K562 (cell line): Measurements from ENCODE around the gene DNAJC11. TPM values are rescaled to one million over a fixed set of nuclear protein-coding genes. Genes with fewer than 3 reads are reported as not detected.

Source experiments
- BRF2 ChIP-seq: IDR thresholded peaks from 3 replicates; pipeline ENCODE4 v1.6.1; 2011; ENCODE audit warnings: borderline replicate concordance, mild to moderate bottlenecking; ENCODE audit not compliant: insufficient read length, insufficient read depth
- HMG20B ChIP-seq: fragments of 250-450 bp; sonication (Bioruptor Pico); IDR thresholded peaks from 2 replicates; pipeline ENCODE4 v1.5.0; 2021; ENCODE audit warnings: mild to moderate bottlenecking
- HMGN3 ChIP-seq: IDR thresholded peaks from 2 replicates; pipeline ENCODE4 v1.6.1; 2011; ENCODE audit warnings: borderline replicate concordance, low read depth, mild to moderate bottlenecking, mixed read lengths, low read length; ENCODE audit not compliant: insufficient read length; ENCODE audit errors: extremely low read depth
- HNRNPL ChIP-seq: fragments of 200-400 bp; formaldehyde crosslinking; IDR thresholded peaks from 2 replicates; pipeline ENCODE4 v1.6.1; 2017; ENCODE audit warnings: low read depth, mild to moderate bottlenecking, low read length
- MTA2 ChIP-seq: fragments of 450-650 bp; IDR thresholded peaks from 2 replicates; pipeline ENCODE4 v1.6.1; 2016; ENCODE audit warnings: low read depth
- NCOA2 ChIP-seq, 2 experiments: fragments of 450-650 bp; IDR thresholded peaks; 2 replicates each; pipeline ENCODE4 v1.6.1; 2018; ENCODE audit warnings: mild to moderate bottlenecking in 2 of 2, moderate library complexity in 1 of 2; ENCODE audit not compliant: partially characterized antibody in 2 of 2
- NR2C1 ChIP-seq, 2 experiments: fragments of 450-650 bp; IDR thresholded peaks; 2 replicates each; pipeline ENCODE4 v1.6.1; 2017; ENCODE audit warnings: mild to moderate bottlenecking in 2 of 2, antibody characterized with exemption in 1 of 2, inconsistent platforms in 1 of 2, missing compliant biosample characterization in 1 of 2, missing genetic modification characterization in 1 of 2
- PCBP1 ChIP-seq: fragments of 200-400 bp; formaldehyde crosslinking; IDR thresholded peaks from 2 replicates; pipeline ENCODE4 v1.6.1; 2018; ENCODE audit warnings: mild to moderate bottlenecking, low read depth, low read length; ENCODE audit not compliant: poor library complexity, severe bottlenecking
- PHF20 ChIP-seq: fragments of 450-650 bp; IDR thresholded peaks from 2 replicates; pipeline ENCODE4 v1.6.1; 2018; ENCODE audit not compliant: partially characterized antibody
- PHF8 ChIP-seq: fragments of 200-600 bp; sonication (generic); IDR thresholded peaks from 2 replicates; pipeline ENCODE4 v1.6.1; 2012; ENCODE audit warnings: mixed run types, mild to moderate bottlenecking, inconsistent platforms, low read length, moderate library complexity, borderline replicate concordance
- POLR2G ChIP-seq: fragments of 200-400 bp; formaldehyde crosslinking; IDR thresholded peaks from 2 replicates; pipeline ENCODE4 v1.6.1; 2017; ENCODE audit warnings: low read depth, mild to moderate bottlenecking, antibody characterized with exemption, low read length, moderate library complexity
- RBBP5 ChIP-seq: fragments of 200-600 bp; sonication (generic); IDR thresholded peaks from 2 replicates; pipeline ENCODE4 v1.6.1; 2012; ENCODE audit warnings: borderline replicate concordance, mild to moderate bottlenecking, low read length, control low read depth, inconsistent platforms; ENCODE audit not compliant: insufficient read depth, poor library complexity, severe bottlenecking
- SMAD3 ChIP-seq: fragments of 450-650 bp; formaldehyde crosslinking; conservative IDR thresholded peaks from 2 replicates; pipeline ENCODE4 v1.4.0; 2020; ENCODE audit warnings: mild to moderate bottlenecking
- TAF1 ChIP-seq: IDR thresholded peaks from 2 replicates; pipeline ENCODE4 v1.6.1; 2011; ENCODE audit warnings: mild to moderate bottlenecking, low read length, moderate library complexity; ENCODE audit not compliant: insufficient read depth, control insufficient read depth, severe bottlenecking; ENCODE audit errors: extremely low read depth
- TAF7 ChIP-seq: fragments of 450-650 bp; IDR thresholded peaks from 2 replicates; pipeline ENCODE4 v1.6.1; 2016; ENCODE audit warnings: missing genetic modification characterization, missing compliant biosample characterization
- TEAD4 ChIP-seq, 2 experiments: sonication (generic) in 1 of 2; formaldehyde crosslinking in 1 of 2; IDR thresholded peaks; 2 replicates each; pipeline versions ENCODE4 v1.6.1 to v1.8.0; 2012 to 2022; ENCODE audit warnings: borderline replicate concordance in 1 of 2, inconsistent platforms in 1 of 2, low read length in 1 of 2, mild to moderate bottlenecking in 1 of 2, missing genetic modification reagents in 1 of 2
- USF1 ChIP-seq: sonication (generic); formaldehyde crosslinking; IDR thresholded peaks from 2 replicates; pipeline ENCODE4 v1.9.0; 2022; ENCODE audit warnings: mild to moderate bottlenecking, missing genetic modification reagents
- ZNF449 ChIP-seq: fragments of 250-450 bp; sonication (Bioruptor Pico); IDR thresholded peaks from 2 replicates; pipeline ENCODE4 v1.8.0; 2022; ENCODE audit warnings: moderate library complexity, mild to moderate bottlenecking, inconsistent platforms
- ZNF586 ChIP-seq: fragments of 450-650 bp; formaldehyde crosslinking; conservative IDR thresholded peaks from 2 replicates; pipeline ENCODE4 v1.4.0; 2020; ENCODE audit warnings: mild to moderate bottlenecking, moderate library complexity
- ZNF589 ChIP-seq: fragments of 200-800 bp; sonication (Bioruptor generic); IDR thresholded peaks from 2 replicates; pipeline ENCODE4 v1.6.1; 2016; ENCODE audit warnings: low read depth, missing genetic modification characterization, missing compliant biosample characterization
- polyA plus RNA-seq, 8 experiments: library from polyadenylated mRNA; depleted of rRNA in 4 of 8; stranded (reverse) in 5 of 8; unstranded in 3 of 8; fragments of >200 nt; fragmentation: Nextera tagmentation in 2 of 8; fragmentation: Illumina TruSeq in 1 of 8; extraction: Ambion mirVana in 2 of 8; extraction: Trizol in 1 of 8; gene quantifications; 2 replicates each; pipeline versions ENCODE4 v1.2.1 to v1.2.3, GENCODE V29; 2011 to 2014; ENCODE audit warnings: inconsistent platforms in 1 of 8, missing spikeins in 1 of 8
- total RNA-seq, 7 experiments: library from RNA; depleted of rRNA in 6 of 7; stranded (reverse); fragments of >200 nt in 6 of 7; fragmentation: Illumina TruSeq in 2 of 7; extraction: Trizol in 2 of 7; gene quantifications; 2 replicates each; pipeline versions ENCODE4 v1.2.1 to v1.2.3, GENCODE V29; 2011 to 2021; ENCODE audit warnings: low replicate concordance in 1 of 7
- TF ChIP-seq, protein P1 (sequence below): fragments of 450-650 bp; IDR thresholded peaks from 2 replicates; pipeline ENCODE4 v1.6.1; 2018; ENCODE audit warnings: mild to moderate bottlenecking, low read depth; ENCODE audit not compliant: partially characterized antibody

Gene DNAJC11
- total and polyA plus RNA-seq, 9 of the 15 experiments (the other 6 are each of a cell fraction or from before 2014, with no cell fraction given) = 14.1 to 123 (median 76.6) TPM

- TF ChIP-seq POLR2G = peak; percentile 68
- TF ChIP-seq HMGN3 = no peak
- peak; percentile 86 for TF ChIP-seq USF1
- no peak for TF ChIP-seq BRF2
- TF ChIP-seq ZNF589 (CRISPR knock-in tag) = no peak; the same call in none of the 2 replicates
- TF ChIP-seq ZNF449 (CRISPR knock-in tag) = peak; percentile 69; the same call in 1 of the 2 replicates
- peak; percentile 45; the same call in 1 of the 2 replicates for TF ChIP-seq TEAD4 (IDR thresholded peaks at IDR 0.05; ENCODE audit: low read length)
- no peak; the same call in 1 of the 2 replicates for TF ChIP-seq TEAD4 (CRISPR knock-in tag; IDR thresholded peaks at IDR 0.05; ENCODE audit: borderline replicate concordance)
- no peak for TF ChIP-seq HNRNPL
- TF ChIP-seq, protein P1, sequence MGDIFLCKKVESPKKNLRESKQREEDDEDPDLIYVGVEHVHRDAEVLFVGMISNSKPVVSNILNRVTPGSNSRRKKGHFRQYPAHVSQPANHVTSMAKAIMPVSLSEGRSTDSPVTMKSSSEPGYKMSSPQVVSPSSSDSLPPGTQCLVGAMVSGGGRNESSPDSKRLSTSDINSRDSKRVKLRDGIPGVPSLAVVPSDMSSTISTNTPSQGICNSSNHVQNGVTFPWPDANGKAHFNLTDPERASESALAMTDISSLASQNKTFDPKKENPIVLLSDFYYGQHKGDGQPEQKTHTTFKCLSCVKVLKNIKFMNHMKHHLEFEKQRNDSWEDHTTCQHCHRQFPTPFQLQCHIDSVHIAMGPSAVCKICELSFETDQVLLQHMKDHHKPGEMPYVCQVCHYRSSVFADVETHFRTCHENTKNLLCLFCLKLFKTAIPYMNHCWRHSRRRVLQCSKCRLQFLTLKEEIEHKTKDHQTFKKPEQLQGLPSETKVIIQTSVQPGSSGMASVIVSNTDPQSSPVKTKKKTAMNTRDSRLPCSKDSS = no peak
- TF ChIP-seq SMAD3 (CRISPR knock-in tag) = peak; percentile 89
- TF ChIP-seq PCBP1 = no peak
- TF ChIP-seq HMG20B (CRISPR knock-in tag) = 0 out of 2 replicates have a peak, but pooled peaks have one; percentile 25
- no peak; the same call in 1 of the 2 replicates for TF ChIP-seq ZNF586
- TF ChIP-seq MTA2 = no peak
- peak; percentile 51 for TF ChIP-seq TAF1
- TF ChIP-seq TAF7 (tag) = no peak
- no peak for TF ChIP-seq NCOA2 (IDR thresholded peaks at IDR 0.05; ENCODE audit: partially characterized antibody in 2 of 2)
- no peak for TF ChIP-seq RBBP5
- TF ChIP-seq NR2C1 (IDR thresholded peaks at IDR 0.05) = no peak
- no peak; the same call in none of the 2 replicates for TF ChIP-seq NR2C1 (tag; IDR thresholded peaks at IDR 0.05)
- peak; percentile 85 for TF ChIP-seq PHF20
- TF ChIP-seq PHF8 = peak; percentile 12; the same call in 1 of the 2 replicates
Observed at GRCh38 chr1:6603915-6604558, 97.6 kb downstream of the DNAJC11 start (continued).
